Upper lobe of left lung (tissue), 6 donors: ENCODE measurements around the gene CALY. TPM values are rescaled to one million over a fixed set of nuclear protein-coding genes. Genes with fewer than 3 reads are reported as not detected.

Source experiments
- ATAC-seq, 2 donors: fragments of 200-7000 bp; cut with Tn5 transposase; one replicate each; pipeline ENCODE4 v1.9.1; 2022; ENCODE audit warnings: mild to moderate bottlenecking in 2 of 2, moderate library complexity in 2 of 2; ENCODE audit not compliant: low FRiP score in 2 of 2
- DNase-seq, 2 donors: peaks; one replicate each; pipeline ENCODE4 v3.0.0-alpha.2; 2019 to 2020
- H3K27ac ChIP-seq, 4 donors: fragments of 200-600 bp; sonication (generic); one replicate each; pipeline ENCODE4 v1.5.1; 2016 to 2019
- H3K27me3 ChIP-seq, 4 donors: fragments of 200-600 bp; sonication (generic); one replicate each; pipeline ENCODE4 v1.5.1; 2017 to 2019
- H3K36me3 ChIP-seq, 4 donors: fragments of 200-600 bp; sonication (generic); one replicate each; pipeline ENCODE4 v1.5.1; 2016 to 2019
- H3K4me1 ChIP-seq, 4 donors: fragments of 200-600 bp; sonication (generic); one replicate each; pipeline ENCODE4 v1.5.1; 2018 to 2019
- H3K4me3 ChIP-seq, 4 donors: fragments of 200-600 bp; sonication (generic); one replicate each; pipeline ENCODE4 v1.5.1; 2017 to 2019; ENCODE audit warnings: mild to moderate bottlenecking in 2 of 4, moderate library complexity in 1 of 4
- H3K9me3 ChIP-seq, 4 donors: fragments of 200-600 bp; sonication (generic); one replicate each; pipeline ENCODE4 v1.5.1; 2018 to 2019
- CTCF ChIP-seq, 6 experiments: fragments of 450-650 bp in 4 of 6; fragments of 200-600 bp in 2 of 6; sonication (generic) in 2 of 6; IDR thresholded peaks; one replicate each; pipeline ENCODE4 v1.5.1; 2016 to 2019; ENCODE audit warnings: antibody characterized with exemption in 6 of 6
- EP300 ChIP-seq, 4 donors: sonication (generic); formaldehyde crosslinking; IDR thresholded peaks; one replicate each; pipeline ENCODE4 v1.5.1; 2017; ENCODE audit warnings: antibody characterized with exemption in 4 of 4, control low read depth in 2 of 4
- POLR2A ChIP-seq, 4 donors: fragments of 450-650 bp; IDR thresholded peaks; one replicate each; pipeline ENCODE4 v1.5.1; 2016 to 2017; ENCODE audit warnings: antibody characterized with exemption in 4 of 4, mild to moderate bottlenecking in 2 of 4
- POLR2AphosphoS5 ChIP-seq, 2 donors: sonication (generic); formaldehyde crosslinking; IDR thresholded peaks; one replicate each; pipeline ENCODE4 v1.5.1; 2017; ENCODE audit warnings: antibody characterized with exemption in 2 of 2
- WGBS, 2 donors: methylation state at CpG; one replicate each; pipeline ENCODE4 v1.1.5; 2017 to 2018; 5-methylcytosine and 5-hydroxymethylcytosine counted together
- total RNA-seq, 6 donors: library from RNA; depleted of rRNA in 4 of 6; stranded (reverse); fragments of >200 nt in 4 of 6; gene quantifications; one replicate each; pipeline versions ENCODE4 v1.1.0 to v1.2.1, GENCODE V29; 2016 to 2021
- donor health status: DM: no; HTN: no; CAD: no; lungs with moderate emphysema.
- donor health status: DM: no; HTN: yes; CAD: no; lungs with severe emphysema.

The CALY gene
- total RNA-seq, 6 donors from 2014 or later, result 7.4 TPM; not detected in 5

- no peak overlapping the region for H3K4me3 ChIP-seq
- WGBS, 2 donors, result 92 to 96% methylated on average over 9 of the region's 9 CpGs
- peaks cover 5 to 17% (median 11%) of the 10 kb centered on the region in 4 donors for H3K4me1 ChIP-seq
- no peaks in the 10 kb centered on the region for H3K27me3 ChIP-seq
- H3K9me3 ChIP-seq, result no peaks in the 10 kb centered on the region
- DNase-seq, result no peak
- TF ChIP-seq EP300 (IDR thresholded peaks at IDR 0.05), result no peak
- no peak for TF ChIP-seq CTCF (IDR thresholded peaks at IDR 0.05)
- TF ChIP-seq POLR2A (IDR thresholded peaks at IDR 0.05), result no peak
- no peak for TF ChIP-seq POLR2AphosphoS5 (IDR thresholded peaks at IDR 0.05)
- ATAC-seq, result no peak
- H3K27ac ChIP-seq, result no peak overlapping the region
- peaks cover 7 to 34% (median 29%) of the 10 kb centered on the region in 4 donors for H3K36me3 ChIP-seq
Observed at GRCh38 chr10:133312769-133313145, 23.9 kb downstream of the CALY start.

- H3K27me3 ChIP-seq, result no peaks in the 10 kb centered on the region
- DNase-seq (no peak), ATAC-seq (no peak)
- 93 to 95% methylated on average over 20 to 23 of the region's 23 CpGs for whole genome bisulfite sequencing, 2 donors
- no peak for TF ChIP-seq POLR2AphosphoS5 (IDR thresholded peaks at IDR 0.05)
- no peak for TF ChIP-seq EP300 (IDR thresholded peaks at IDR 0.05)
- TF ChIP-seq POLR2A (IDR thresholded peaks at IDR 0.05), result no peak
- no peak for TF ChIP-seq CTCF (IDR thresholded peaks at IDR 0.05)
- peaks cover 10 to 22% (median 16%) of the 10 kb centered on the region in 4 donors for H3K4me1 ChIP-seq
- H3K9me3 ChIP-seq, result no peaks in the 10 kb centered on the region
- H3K27ac ChIP-seq, result no peak overlapping the region
- H3K4me3 ChIP-seq, result no peak overlapping the region
- H3K36me3 ChIP-seq, result peaks cover 7 to 34% (median 29%) of the 10 kb centered on the region in 4 donors
Observed at GRCh38 chr10:133312016-133312768, 24.5 kb downstream of the CALY start.

GRCh38 chr10:133311570-133311969, 25.1 kb downstream of the CALY start:
- Histone ChIP-seq H3K27ac (no peak overlapping the region), H3K4me1 (peaks cover 17 to 29% (median 23%) of the 10 kb centered on the region in 4 donors), H3K36me3 (peaks cover 7 to 34% (median 29%) of the 10 kb centered on the region in 4 donors), H3K4me3 (no peak overlapping the region), H3K27me3 (no peaks in the 10 kb centered on the region), H3K9me3 (no peaks in the 10 kb centered on the region)
- no peak for DNase-seq
- WGBS, 2 donors, result 92 to 97% methylated on average over 10 of the region's 10 CpGs
- ATAC-seq, result no peak
- TF ChIP-seq CTCF (IDR thresholded peaks at IDR 0.05) (no peak), EP300 (IDR thresholded peaks at IDR 0.05) (no peak), POLR2A (IDR thresholded peaks at IDR 0.05) (no peak), POLR2AphosphoS5 (IDR thresholded peaks at IDR 0.05) (no peak)

DNA sequence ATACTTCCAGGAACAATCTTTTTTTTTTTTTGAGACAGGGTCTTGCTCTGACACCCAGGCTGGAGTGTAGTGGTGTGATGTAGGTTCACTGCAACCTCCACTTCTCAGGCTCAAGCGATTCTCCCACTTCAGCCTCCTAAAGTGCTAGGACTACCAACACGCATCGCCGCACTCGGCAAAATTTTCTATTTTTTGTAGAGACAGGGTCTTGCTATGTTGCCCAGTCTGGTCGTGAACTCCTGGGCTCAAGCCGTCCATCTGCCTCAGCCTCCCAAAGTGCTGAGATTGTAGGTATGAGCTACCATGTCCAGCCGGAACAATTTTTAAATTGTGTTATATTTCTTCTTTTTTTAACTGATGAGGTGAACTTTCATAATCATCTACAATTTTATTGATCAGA, 25.9 kb downstream of the CALY start:
- H3K4me3 ChIP-seq, result no peak overlapping the region
- peaks cover 7 to 34% (median 29%) of the 10 kb centered on the region in 4 donors for H3K36me3 ChIP-seq
- no peak overlapping the region for H3K27ac ChIP-seq
- no peaks in the 10 kb centered on the region for H3K9me3 ChIP-seq
- ATAC-seq (no peak), DNase-seq (no peak)
- peaks cover 24 to 36% (median 29%) of the 10 kb centered on the region in 4 donors for H3K4me1 ChIP-seq
- WGBS, 2 donors, result 97% methylated on average over 8 of the region's 8 CpGs
- no peaks in the 10 kb centered on the region for H3K27me3 ChIP-seq
- TF ChIP-seq POLR2AphosphoS5 (IDR thresholded peaks at IDR 0.05), result no peak
- TF ChIP-seq EP300 (IDR thresholded peaks at IDR 0.05), result no peak
- no peak for TF ChIP-seq CTCF (IDR thresholded peaks at IDR 0.05)
- no peak for TF ChIP-seq POLR2A (IDR thresholded peaks at IDR 0.05)

GRCh38 chr10:133310399-133310755, 26.3 kb downstream of the CALY start:
- H3K27ac ChIP-seq, result no peak overlapping the region
- H3K4me3 ChIP-seq, result no peak overlapping the region
- H3K36me3 ChIP-seq, result peaks cover 7 to 34% (median 29%) of the 10 kb centered on the region in 4 donors
- 95 to 96% methylated on average over 9 to 16 of the region's 16 CpGs for WGBS, 2 donors
- H3K9me3 ChIP-seq, result no peaks in the 10 kb centered on the region
- H3K4me1 ChIP-seq, result peaks cover 27 to 40% (median 31%) of the 10 kb centered on the region in 4 donors
- no peaks in the 10 kb centered on the region for H3K27me3 ChIP-seq
- DNase-seq (peak in 1 of 2 donors; percentile 83), ATAC-seq (no peak)
- TF ChIP-seq CTCF (IDR thresholded peaks at IDR 0.05) (no peak), EP300 (IDR thresholded peaks at IDR 0.05) (no peak), POLR2AphosphoS5 (IDR thresholded peaks at IDR 0.05) (no peak), POLR2A (IDR thresholded peaks at IDR 0.05) (no peak)
